Loucy (cell line): ENCODE results near the gene INPP5D.

ENCODE experiments used
- CTCF ChIP-seq: fragments of 200-600 bp; sonication (generic); conservative IDR thresholded peaks from 2 replicates; pipeline ENCODE4 v1.5.1; 2014; ENCODE audit warnings: mild to moderate bottlenecking, antibody characterized with exemption, low read length
- EZH2phosphoT487 ChIP-seq: fragments of 200-600 bp; IDR thresholded peaks from 2 replicates; pipeline ENCODE4 v1.6.1; 2018; ENCODE audit warnings: antibody characterized with exemption, mild to moderate bottlenecking, moderate library complexity, borderline replicate concordance

- TF ChIP-seq CTCF (no peak), EZH2phosphoT487 (no peak)
Observed at GRCh38 chr2:233062451-233062850, 2.3 kb downstream of the INPP5D start.
